Ectodermal cell (in vitro differentiated cells): ENCODE data around the gene HLA-DPA1.

Experiments
- H3K27ac ChIP-seq: 2 replicates; pipeline ENCODE4 v1.7.0; 2013; ENCODE audit warnings: mild to moderate bottlenecking, low read depth, low read length; ENCODE audit not compliant: insufficient read depth, poor library complexity, severe bottlenecking
- H3K27me3 ChIP-seq: 2 replicates; pipeline ENCODE4 v1.7.0; 2013; ENCODE audit warnings: mild to moderate bottlenecking, low read length; ENCODE audit not compliant: insufficient read depth, control insufficient read depth, poor library complexity, severe bottlenecking
- H3K36me3 ChIP-seq: one replicate; pipeline ENCODE4 v1.7.0; 2013; ENCODE audit warnings: low read length; ENCODE audit not compliant: control insufficient read depth, insufficient read depth
- H3K4me1 ChIP-seq: one replicate; pipeline ENCODE4 v1.7.0; 2013; ENCODE audit warnings: low read length; ENCODE audit not compliant: control insufficient read depth, insufficient read depth
- H3K4me3 ChIP-seq: 2 replicates; pipeline ENCODE4 v1.7.0; 2013; ENCODE audit warnings: low read depth, low read length, control low read depth; ENCODE audit not compliant: insufficient read depth
- H3K9me3 ChIP-seq: 2 replicates; pipeline ENCODE4 v1.7.0; 2013; ENCODE audit warnings: mild to moderate bottlenecking, low read length, moderate library complexity; ENCODE audit not compliant: control insufficient read depth
- WGBS, 2 experiments: methylation state at CpG; one replicate each; pipeline ENCODE4 v1.1.7; 2013; ENCODE audit warnings: missing lambda C conversion rate in 2 of 2; 5-methylcytosine and 5-hydroxymethylcytosine counted together

Gene HLA-DPA1

DNA sequence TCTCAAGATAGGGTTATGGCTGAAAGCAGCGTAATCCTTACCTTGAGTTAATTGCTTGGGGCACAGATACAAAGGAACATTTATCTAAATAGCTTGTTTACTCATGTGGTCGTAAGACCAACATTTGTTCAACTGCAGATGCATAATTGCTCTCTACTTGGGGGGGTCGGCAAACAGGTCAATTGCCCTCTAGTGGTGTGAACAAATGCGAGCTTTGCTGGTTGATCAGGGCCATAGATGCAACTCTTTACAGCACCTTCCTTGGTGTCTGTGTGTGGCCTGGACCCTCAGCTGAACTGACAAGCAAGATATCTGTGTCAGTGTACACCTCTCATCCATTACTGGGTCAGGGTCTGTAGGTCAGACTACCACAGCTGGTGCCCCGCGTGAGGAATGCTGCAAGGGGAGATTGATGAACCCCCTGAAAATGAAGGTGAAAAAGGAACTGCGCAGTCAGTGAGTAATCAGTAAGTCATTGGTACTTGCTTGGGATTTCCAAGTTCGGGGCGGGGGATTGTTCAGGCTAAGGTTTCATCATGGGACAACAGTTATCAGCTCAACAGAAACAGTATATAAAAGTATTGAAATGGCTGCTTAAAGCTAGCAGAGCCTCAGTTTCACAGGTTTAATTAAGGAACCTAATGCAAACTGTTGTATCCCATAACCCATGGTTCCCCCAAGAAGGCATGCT is 24.0 kb downstream of the HLA-DPA1 start:
- 77 to 83% methylated on average over 9 of the region's 9 CpGs for WGBS, 2 experiments
- Histone ChIP-seq H3K27me3 (no peaks in the 10 kb centered on the region), H3K27ac (no peak overlapping the region), H3K36me3 (no peaks in the 10 kb centered on the region), H3K9me3 (no peaks in the 10 kb centered on the region), H3K4me1 (peaks cover 6% of the 10 kb centered on the region), H3K4me3 (no peak overlapping the region)

DNA sequence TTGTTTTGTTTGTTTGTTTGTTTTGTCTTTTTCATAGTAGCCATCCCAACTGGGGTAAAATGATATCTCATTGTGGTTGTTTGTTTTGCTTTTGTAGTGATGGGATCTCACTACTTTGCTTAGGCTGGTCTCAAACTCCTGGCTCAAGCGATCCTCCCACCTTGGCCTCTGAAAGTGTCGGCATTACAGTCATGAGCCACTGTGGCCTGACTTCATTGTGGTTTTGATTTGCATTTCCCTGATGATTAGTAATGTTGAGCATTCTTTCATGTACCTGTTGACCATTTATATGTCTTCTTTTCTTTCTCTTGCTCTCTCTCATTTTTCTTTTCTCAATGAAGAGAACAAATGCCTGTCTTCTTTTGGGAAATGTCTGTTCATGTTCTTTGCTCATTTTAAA is 33.3 kb downstream of the HLA-DPA1 start:
- Histone ChIP-seq H3K36me3 (no peaks in the 10 kb centered on the region), H3K4me3 (no peak overlapping the region), H3K27me3 (no peaks in the 10 kb centered on the region), H3K4me1 (no peaks in the 10 kb centered on the region), H3K9me3 (no peaks in the 10 kb centered on the region), H3K27ac (no peak overlapping the region)
- 85 to 95% methylated on average over 2 of the region's 2 CpGs for WGBS, 2 experiments

DNA sequence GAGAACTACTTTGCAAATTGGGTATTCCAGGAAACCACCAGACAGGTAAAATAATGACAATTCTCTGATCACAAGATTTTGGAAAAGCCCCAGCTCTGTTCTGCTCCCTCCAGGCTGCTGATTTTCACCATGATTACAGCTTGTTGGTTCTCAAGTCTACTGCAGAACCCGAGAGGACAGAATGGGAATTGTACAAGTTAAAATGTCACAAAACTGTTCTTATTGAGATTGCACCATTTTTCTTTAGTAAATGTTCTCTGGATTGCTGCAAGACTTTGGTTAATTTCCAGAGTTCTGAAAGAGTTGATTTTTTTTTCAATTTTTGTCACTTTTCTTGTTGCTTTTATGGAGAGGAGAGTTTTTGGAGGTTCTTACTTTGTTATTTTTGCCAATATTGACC is 36.9 kb downstream of the HLA-DPA1 start:
- Histone ChIP-seq H3K9me3 (no peaks in the 10 kb centered on the region), H3K4me1 (no peaks in the 10 kb centered on the region), H3K36me3 (no peaks in the 10 kb centered on the region), H3K27ac (no peak overlapping the region), H3K27me3 (no peaks in the 10 kb centered on the region), H3K4me3 (no peak overlapping the region)
- WGBS, 2 experiments, result 67 to 82% methylated on average over 1 of the region's 1 CpG

DNA sequence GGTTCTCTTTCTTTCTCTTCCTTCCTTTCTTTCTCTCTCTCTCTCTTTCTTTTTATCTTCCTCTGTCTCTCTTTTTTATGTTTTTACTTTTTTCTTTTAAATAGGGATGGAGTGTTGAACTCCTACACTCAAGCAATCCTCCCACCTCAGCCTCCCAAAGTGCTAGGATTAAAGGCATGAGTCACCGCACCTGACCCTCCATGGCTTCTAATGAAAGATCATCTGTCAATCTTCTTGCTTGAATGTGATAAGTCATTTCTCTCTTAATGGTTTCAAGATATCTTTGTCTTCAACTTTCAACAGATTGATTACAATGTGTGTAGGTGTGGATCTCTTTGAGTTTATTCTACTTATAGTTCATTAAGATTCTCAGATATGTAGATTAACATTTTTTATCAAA is 38.9 kb downstream of the HLA-DPA1 start:
- H3K27me3 ChIP-seq, result no peaks in the 10 kb centered on the region
- H3K4me3 ChIP-seq, result no peak overlapping the region
- no peaks in the 10 kb centered on the region for H3K4me1 ChIP-seq
- H3K9me3 ChIP-seq, result no peaks in the 10 kb centered on the region
- no peak overlapping the region for H3K27ac ChIP-seq
- no peaks in the 10 kb centered on the region for H3K36me3 ChIP-seq
- WGBS, 2 experiments, result 90 to 100% methylated on average over 1 of the region's 1 CpG

DNA sequence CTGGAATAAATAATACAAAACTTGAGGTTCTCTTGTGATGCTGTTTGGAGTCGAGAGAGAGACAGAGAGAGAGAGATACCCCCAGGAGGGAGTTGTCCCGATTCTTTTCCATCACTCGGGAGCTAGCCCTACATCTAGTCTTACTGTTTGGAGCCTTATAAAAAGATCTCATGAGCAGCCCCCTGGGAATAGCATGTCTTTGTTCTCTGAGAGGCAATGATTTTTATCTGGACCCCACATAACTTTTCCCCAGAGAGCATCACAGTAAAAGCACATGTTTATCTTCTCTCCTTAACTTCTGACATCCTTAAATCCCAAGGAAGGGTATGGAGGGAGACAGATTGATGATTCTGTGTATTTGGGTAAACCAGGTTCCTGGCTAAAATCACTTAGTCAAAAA is 43.2 kb downstream of the HLA-DPA1 start:
- Histone ChIP-seq H3K4me1 (no peaks in the 10 kb centered on the region), H3K4me3 (no peak overlapping the region), H3K9me3 (no peaks in the 10 kb centered on the region), H3K27me3 (no peaks in the 10 kb centered on the region), H3K36me3 (no peaks in the 10 kb centered on the region), H3K27ac (no peak overlapping the region)
- 67 to 69% methylated on average over 3 of the region's 3 CpGs for WGBS, 2 experiments

DNA sequence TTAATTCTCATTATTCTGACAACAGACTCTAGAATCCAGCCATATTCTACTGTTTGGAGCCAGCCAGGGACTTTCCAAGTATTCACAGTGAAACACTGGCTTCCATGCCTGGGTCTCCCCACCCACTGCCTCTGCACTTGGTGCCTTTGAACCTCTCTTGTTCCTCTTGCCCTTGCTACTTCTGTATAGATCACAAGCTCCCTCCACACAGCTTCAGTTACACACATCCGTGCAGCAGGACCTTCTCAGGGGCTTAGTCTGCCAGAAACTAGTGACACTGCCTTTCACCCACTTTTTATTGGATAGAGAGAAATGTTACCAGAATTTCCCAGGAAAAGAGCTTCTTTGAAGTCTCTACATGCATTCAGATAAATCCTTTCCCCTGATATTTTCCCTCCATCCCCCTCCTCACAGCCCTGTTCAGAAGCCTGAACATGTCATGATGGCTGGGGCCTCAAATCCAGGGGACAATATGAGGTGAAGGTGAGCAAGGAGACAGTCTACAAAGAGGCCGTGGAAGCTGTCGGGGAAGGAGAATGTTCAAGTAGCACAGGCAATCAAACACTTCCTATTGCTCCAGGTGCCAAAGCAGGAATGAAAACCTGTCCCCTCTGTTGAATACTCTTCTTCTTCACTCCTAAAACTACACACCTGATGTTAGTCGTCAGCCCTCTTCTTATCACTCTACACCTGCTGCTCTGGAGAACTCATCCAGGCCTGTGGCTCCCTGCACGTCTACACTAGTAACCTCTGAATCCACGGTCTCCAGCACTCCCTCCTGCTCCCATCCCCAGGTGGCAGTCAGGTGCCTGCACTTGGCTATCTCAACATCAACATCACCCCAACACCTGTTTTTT is 43.9 kb downstream of the HLA-DPA1 start:
- H3K27ac ChIP-seq, result no peak overlapping the region
- H3K4me3 ChIP-seq, result no peak overlapping the region
- WGBS, 2 experiments, result 67 to 70% methylated on average over 6 of the region's 6 CpGs
- H3K27me3 ChIP-seq, result no peaks in the 10 kb centered on the region
- H3K36me3 ChIP-seq, result no peaks in the 10 kb centered on the region
- H3K9me3 ChIP-seq, result no peaks in the 10 kb centered on the region
- no peaks in the 10 kb centered on the region for H3K4me1 ChIP-seq

DNA sequence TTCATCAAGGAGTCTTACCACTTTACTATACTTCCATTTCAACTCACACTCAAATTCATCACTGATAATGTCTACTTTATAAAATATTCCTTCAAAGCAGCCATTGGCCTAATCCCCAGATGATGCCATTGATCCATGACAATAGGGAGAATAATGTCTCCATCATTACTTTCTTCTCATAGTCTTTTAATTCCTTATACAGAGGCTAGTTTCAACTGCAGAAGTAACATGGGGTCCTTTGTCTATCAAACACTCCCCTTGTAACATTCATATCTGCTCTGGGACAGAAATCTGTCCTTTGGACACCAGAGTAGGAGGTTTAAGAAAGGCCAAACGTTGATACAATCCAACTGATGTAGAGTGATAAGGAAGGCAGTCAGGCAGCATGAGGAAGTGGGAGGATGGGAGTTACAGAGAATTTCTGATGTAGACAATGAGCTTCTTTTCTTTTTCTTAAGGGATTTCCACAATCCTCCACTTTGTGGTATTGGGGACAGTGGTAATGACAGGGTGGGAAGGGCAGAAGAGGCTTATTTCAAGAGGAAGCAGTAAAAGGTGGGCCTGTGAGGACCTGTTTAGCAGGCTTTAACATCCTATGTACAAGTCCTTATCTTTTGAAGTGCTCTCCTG is 45.1 kb downstream of the HLA-DPA1 start:
- no peak overlapping the region for H3K4me3 ChIP-seq
- H3K27ac ChIP-seq, result no peak overlapping the region
- WGBS, 2 experiments, result 58 to 83% methylated on average over 1 of the region's 1 CpG
- no peaks in the 10 kb centered on the region for H3K9me3 ChIP-seq
- H3K4me1 ChIP-seq, result no peaks in the 10 kb centered on the region
- no peaks in the 10 kb centered on the region for H3K27me3 ChIP-seq
- no peaks in the 10 kb centered on the region for H3K36me3 ChIP-seq

DNA sequence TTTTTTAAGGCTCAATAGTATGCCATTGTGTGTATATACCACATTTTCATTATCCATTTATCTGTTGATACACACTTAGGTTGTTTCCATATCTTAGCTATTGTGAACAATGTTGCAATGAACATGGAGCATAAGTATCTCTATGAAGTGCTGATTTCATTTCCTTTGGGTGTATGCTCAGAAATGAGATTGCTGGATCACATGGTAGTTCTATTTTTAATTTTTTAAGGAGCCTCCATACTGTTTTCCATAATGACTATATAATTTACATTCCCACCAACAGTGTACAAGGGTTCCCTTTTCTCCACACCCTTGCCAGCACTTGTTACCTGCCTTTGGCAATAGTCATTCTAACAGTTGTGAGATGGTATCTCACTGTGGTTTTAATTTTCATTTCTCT is 48.9 kb downstream of the HLA-DPA1 start:
- no peaks in the 10 kb centered on the region for H3K4me1 ChIP-seq
- H3K9me3 ChIP-seq, result no peaks in the 10 kb centered on the region
- H3K36me3 ChIP-seq, result no peaks in the 10 kb centered on the region
- no peak overlapping the region for H3K27ac ChIP-seq
- no peaks in the 10 kb centered on the region for H3K27me3 ChIP-seq
- H3K4me3 ChIP-seq, result no peak overlapping the region

DNA sequence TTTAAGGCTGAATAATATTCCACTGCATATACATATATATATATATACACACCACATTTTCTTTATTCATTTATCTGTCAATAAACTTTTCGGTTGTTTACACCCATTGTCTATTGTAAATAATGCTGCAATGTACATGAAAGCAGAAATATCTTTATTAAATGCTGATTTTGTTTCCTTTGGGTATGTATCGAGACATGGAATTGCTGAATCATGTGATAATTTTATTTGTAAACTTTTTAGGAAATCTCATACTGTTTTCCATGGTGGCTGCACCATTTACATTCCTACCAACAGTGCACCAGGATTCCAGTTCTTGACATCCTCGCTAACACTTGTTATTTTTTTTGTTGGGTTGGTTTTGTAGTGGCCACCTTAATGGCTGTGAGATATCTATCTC is 49.9 kb downstream of the HLA-DPA1 start:
- Histone ChIP-seq H3K27ac (no peak overlapping the region), H3K9me3 (no peaks in the 10 kb centered on the region), H3K27me3 (no peaks in the 10 kb centered on the region), H3K4me1 (no peaks in the 10 kb centered on the region), H3K4me3 (no peak overlapping the region), H3K36me3 (no peaks in the 10 kb centered on the region)
- WGBS, 2 experiments, result 0 to 50% methylated on average over 1 to 2 of the region's 3 CpGs

DNA sequence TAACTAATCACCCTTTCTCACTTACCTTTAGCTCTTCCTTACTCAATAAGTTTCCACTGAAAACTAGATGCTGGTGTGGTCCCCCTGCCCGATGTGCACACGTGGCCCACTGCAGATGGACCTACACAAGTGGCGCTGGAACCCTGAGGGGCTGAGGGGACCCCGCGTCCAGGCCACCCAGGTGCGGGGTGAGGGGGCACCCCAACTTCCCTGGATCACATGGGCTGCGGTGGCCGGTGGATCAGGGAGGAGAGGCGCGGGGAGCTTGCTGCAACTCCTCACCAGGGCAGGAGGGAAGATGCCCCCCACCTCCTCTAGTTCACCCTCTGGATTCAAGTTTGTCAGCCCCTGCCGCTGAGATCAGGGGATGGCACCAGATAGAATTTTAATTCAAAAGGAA is 51.5 kb downstream of the HLA-DPA1 start:
- H3K4me1 ChIP-seq, result no peaks in the 10 kb centered on the region
- H3K27ac ChIP-seq, result no peak overlapping the region
- H3K27me3 ChIP-seq, result peaks cover 4% of the 10 kb centered on the region
- 90 to 91% methylated on average over 10 to 11 of the region's 11 CpGs for WGBS, 2 experiments
- H3K36me3 ChIP-seq, result no peaks in the 10 kb centered on the region
- no peak overlapping the region for H3K4me3 ChIP-seq
- H3K9me3 ChIP-seq, result no peaks in the 10 kb centered on the region
